HEK293 (cell line): ENCODE results near the gene IL2RA.

Source experiments
- CTCF ChIA-PET: fragments of 350-600 bp; formaldehyde crosslinking; extraction: SDS; loops from one replicate; lab custom pipeline; 2021; ENCODE audit warnings: antibody characterized with exemption; lab: Yijun Ruan, JAX
- POLR2A ChIA-PET: fragments of 300-600 bp; formaldehyde crosslinking; extraction: SDS; loops from one replicate; lab custom pipeline; 2020; ENCODE audit warnings: antibody characterized with exemption, inconsistent platforms; lab: Yijun Ruan, JAX
- H3K27ac ChIP-seq: fragments of 200-500 bp; sonication (Bioruptor generic); 2 replicates; pipeline ENCODE4 v1.5.1; 2014; ENCODE audit warnings: low read depth, low read length, control low read depth, inconsistent platforms; ENCODE audit errors: extremely low read depth
- H3K36me3 ChIP-seq, 2 experiments: fragments of 200-500 bp in 1 of 2; sonication (Bioruptor generic) in 1 of 2; 1 replicate in 1 of 2; 2 replicates in 1 of 2; pipeline ENCODE4 v1.5.1; 2014 to 2017; ENCODE audit warnings: inconsistent platforms in 2 of 2, low read length in 2 of 2; ENCODE audit not compliant: control insufficient read depth in 2 of 2, insufficient read depth in 1 of 2
- H3K4me1 ChIP-seq: fragments of 200-500 bp; sonication (Bioruptor generic); 2 replicates; pipeline ENCODE4 v1.5.1; 2014; ENCODE audit warnings: mild to moderate bottlenecking, low read length, inconsistent platforms; ENCODE audit not compliant: control insufficient read depth, insufficient read depth
- H3K4me3 ChIP-seq: 2 replicates; pipeline ENCODE4 v1.5.1; 2011; ENCODE audit warnings: low read depth, mild to moderate bottlenecking, control low read depth, low read length, moderate library complexity
- H3K9me3 ChIP-seq: fragments of 200-500 bp; sonication (Bioruptor generic); 2 replicates; pipeline ENCODE4 v1.5.1; 2014; ENCODE audit warnings: low read depth, low read length, inconsistent platforms; ENCODE audit not compliant: control insufficient read depth, insufficient read depth
- HIC1 ChIP-seq: fragments of 450-650 bp; formaldehyde crosslinking; IDR thresholded peaks from 2 replicates; pipeline ENCODE4 v1.5.1; 2016; ENCODE audit warnings: missing biosample characterization, missing genetic modification characterization
- SCRT2 ChIP-seq: fragments of 450-650 bp; formaldehyde crosslinking; IDR thresholded peaks from 2 replicates; pipeline ENCODE4 v1.5.1; 2016; ENCODE audit warnings: missing biosample characterization, missing genetic modification characterization
- YY2 ChIP-seq: fragments of 450-650 bp; formaldehyde crosslinking; IDR thresholded peaks from 2 replicates; pipeline ENCODE4 v1.5.1; 2016; ENCODE audit warnings: missing biosample characterization, missing genetic modification characterization
- ZNF132 ChIP-seq: fragments of 450-650 bp; formaldehyde crosslinking; IDR thresholded peaks from 2 replicates; pipeline ENCODE4 v1.5.1; 2017; ENCODE audit warnings: missing biosample characterization, missing genetic modification characterization, borderline replicate concordance
- ZNF266 ChIP-seq: fragments of 450-650 bp; formaldehyde crosslinking; IDR thresholded peaks from 2 replicates; pipeline ENCODE4 v1.5.1; 2016; ENCODE audit warnings: missing biosample characterization, missing genetic modification characterization, low read depth
- ZNF624 ChIP-seq: fragments of 450-650 bp; formaldehyde crosslinking; IDR thresholded peaks from 2 replicates; pipeline ENCODE4 v1.5.1; 2017; ENCODE audit warnings: missing biosample characterization, missing genetic modification characterization
- ZNF792 ChIP-seq: fragments of 450-650 bp; formaldehyde crosslinking; IDR thresholded peaks from 2 replicates; pipeline ENCODE4 v1.5.1; 2016; ENCODE audit warnings: missing biosample characterization, missing genetic modification characterization
- TF ChIP-seq, protein P1 (sequence below): fragments of 450-650 bp; formaldehyde crosslinking; IDR thresholded peaks from 2 replicates; pipeline ENCODE4 v1.5.1; 2016; ENCODE audit warnings: missing biosample characterization, missing genetic modification characterization

The IL2RA gene

GRCh38 chr10:6086375-6087233, 24.4 kb upstream of the IL2RA start (continued):
- TF ChIP-seq, protein P1, sequence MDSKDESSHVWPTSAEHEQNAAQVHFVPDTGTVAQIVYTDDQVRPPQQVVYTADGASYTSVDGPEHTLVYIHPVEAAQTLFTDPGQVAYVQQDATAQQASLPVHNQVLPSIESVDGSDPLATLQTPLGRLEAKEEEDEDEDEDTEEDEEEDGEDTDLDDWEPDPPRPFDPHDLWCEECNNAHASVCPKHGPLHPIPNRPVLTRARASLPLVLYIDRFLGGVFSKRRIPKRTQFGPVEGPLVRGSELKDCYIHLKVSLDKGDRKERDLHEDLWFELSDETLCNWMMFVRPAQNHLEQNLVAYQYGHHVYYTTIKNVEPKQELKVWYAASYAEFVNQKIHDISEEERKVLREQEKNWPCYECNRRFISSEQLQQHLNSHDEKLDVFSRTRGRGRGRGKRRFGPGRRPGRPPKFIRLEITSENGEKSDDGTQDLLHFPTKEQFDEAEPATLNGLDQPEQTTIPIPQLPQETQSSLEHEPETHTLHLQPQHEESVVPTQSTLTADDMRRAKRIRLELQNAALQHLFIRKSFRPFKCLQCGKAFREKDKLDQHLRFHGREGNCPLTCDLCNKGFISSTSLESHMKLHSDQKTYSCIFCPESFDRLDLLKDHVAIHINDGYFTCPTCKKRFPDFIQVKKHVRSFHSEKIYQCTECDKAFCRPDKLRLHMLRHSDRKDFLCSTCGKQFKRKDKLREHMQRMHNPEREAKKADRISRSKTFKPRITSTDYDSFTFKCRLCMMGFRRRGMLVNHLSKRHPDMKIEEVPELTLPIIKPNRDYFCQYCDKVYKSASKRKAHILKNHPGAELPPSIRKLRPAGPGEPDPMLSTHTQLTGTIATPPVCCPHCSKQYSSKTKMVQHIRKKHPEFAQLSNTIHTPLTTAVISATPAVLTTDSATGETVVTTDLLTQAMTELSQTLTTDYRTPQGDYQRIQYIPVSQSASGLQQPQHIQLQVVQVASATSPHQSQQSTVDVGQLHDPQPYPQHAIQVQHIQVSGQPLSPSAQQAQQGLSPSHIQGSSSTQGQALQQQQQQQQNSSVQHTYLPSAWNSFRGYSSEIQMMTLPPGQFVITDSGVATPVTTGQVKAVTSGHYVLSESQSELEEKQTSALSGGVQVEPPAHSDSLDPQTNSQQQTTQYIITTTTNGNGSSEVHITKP (tag by site-specific recombination) = 0 out of 2 replicates have a peak, but pooled peaks have one; percentile 54
- peak; percentile 91 for TF ChIP-seq HIC1 (tag by site-specific recombination)
- TF ChIP-seq, all 188 proteins: peak for 18

DNA sequence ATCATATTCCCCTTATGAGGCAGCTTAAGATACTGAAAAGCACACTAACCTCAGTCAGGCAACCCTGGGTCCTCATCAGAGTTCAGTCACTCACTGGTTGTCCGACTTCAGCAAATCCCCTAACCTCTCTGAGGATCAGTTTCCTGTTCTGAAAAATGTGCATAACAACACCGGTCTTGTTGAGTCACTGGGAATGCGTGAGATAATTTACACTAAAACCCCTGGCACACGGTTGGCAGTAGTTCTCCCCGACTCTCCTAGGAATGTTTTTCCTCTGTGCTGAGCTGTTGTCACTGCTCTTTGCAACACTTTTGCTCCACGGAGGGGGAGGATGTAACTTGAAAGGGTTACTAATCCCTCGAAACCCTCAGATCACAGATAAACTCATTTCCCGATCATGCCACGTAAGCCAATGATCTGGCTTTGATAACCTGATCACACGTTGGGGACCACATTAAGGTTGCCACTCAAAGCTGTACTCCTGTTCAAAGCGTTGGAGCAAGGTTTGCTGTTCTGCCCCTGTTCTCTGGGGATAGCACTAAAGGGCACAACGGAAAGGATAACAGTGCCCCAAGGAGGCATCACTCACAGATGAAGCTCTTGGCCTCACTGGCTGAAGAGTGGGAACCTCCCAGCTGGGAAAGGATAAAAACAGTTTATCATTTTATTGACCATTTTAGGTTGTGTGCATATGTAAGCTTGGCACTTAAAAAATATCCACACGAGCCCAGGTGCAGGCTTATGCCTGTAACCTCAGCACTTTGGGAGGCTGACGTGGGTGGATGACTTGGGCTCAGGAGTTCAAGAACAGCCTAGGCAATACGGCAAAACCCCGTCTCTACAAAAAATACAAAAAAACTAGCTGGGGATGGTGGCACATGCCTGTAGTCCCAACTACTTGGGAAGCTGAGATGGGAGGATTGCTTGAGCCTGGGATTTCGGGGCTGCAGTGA, 21.6 kb upstream of the IL2RA start:
- H3K27ac ChIP-seq = no peak overlapping the region
- CTCF ChIA-PET = interaction anchor here (0.6 to 0.7 kb wide), 2 partner anchors 152 to 793 kb away, joined by 3 read pairs; no protein-coding TSS in a partner anchor
- H3K4me1 ChIP-seq = no peaks in the 10 kb centered on the region
- TF ChIP-seq YY2 (tag by site-specific recombination) (no peak), ZNF132 (tag by site-specific recombination) (no peak)
- H3K4me3 ChIP-seq = no peak overlapping the region
- no peaks in the 10 kb centered on the region for H3K36me3 ChIP-seq
- no peaks in the 10 kb centered on the region for H3K9me3 ChIP-seq
- POLR2A ChIA-PET = no interaction called here

DNA sequence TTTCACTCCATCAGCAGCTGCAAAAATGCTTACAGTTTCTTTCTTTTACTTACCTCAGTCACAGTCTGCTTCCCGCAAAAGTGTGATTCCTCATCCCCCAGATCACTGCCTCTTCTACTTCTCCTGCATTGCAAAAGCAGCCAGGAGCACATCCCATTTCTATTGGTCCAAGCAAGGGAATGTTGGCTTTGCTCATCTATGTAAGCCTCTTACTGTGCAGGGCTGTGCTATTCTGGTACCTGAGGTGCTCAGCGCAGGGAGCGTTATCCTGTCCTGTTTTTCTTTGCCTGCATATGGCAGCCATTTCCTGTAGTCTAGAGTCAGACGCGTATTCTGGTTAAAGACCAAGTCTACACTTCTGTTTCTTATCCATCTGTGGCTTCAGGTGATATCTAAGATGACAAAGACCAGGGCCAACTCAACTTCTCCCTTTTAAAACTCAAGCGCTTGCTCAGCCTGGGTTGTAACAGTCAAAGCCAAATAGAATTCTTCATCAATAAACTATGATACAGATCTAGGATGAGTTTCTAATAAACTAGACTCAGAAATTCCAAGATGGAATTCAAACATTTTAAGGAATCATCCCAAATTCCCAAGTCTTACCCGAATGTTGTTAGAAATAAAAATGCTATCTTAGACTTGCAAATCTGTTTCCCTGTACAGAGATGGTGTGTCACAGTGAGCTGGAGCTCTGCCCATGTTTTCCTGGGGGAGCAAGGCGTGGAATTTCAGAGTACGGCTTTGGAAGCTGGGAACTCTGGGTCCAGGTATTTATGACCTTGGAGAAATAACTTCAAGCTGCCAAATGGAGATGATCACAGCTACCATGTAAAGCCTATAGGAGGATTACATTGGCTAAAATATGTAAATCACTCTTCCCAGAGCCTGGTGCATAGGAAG, 20.6 kb upstream of the IL2RA start:
- Histone ChIP-seq H3K4me3 (no peak overlapping the region), H3K36me3 (no peaks in the 10 kb centered on the region), H3K27ac (no peak overlapping the region), H3K4me1 (no peaks in the 10 kb centered on the region), H3K9me3 (no peaks in the 10 kb centered on the region)
- CTCF ChIA-PET = no interaction called here
- TF ChIP-seq ZNF266 (tag by site-specific recombination) = no peak
- TF ChIP-seq ZNF792 = no peak
- TF ChIP-seq ZNF624 (tag by site-specific recombination) = no peak
- TF ChIP-seq SCRT2 = no peak
- POLR2A ChIA-PET = no interaction called here
